HepG2 (cell line): ENCODE data around the gene IL4I1. TPM values are rescaled to one million over a fixed set of nuclear protein-coding genes. Genes with fewer than 3 reads are reported as not detected.

ENCODE experiments used
- FOXJ3 ChIP-seq: sonication (generic); formaldehyde crosslinking; IDR thresholded peaks from 2 replicates; pipeline ENCODE4 v1.4.0; 2020; ENCODE audit warnings: missing genetic modification reagents, mild to moderate bottlenecking, borderline replicate concordance
- HOXD1 ChIP-seq: sonication (generic); formaldehyde crosslinking; IDR thresholded peaks from 2 replicates; pipeline ENCODE4 v1.5.0; 2020; ENCODE audit warnings: missing genetic modification reagents
- IKZF1 ChIP-seq: fragments of 450-650 bp; IDR thresholded peaks from 2 replicates; pipeline ENCODE4 v1.7.1; 2016
- JDP2 ChIP-seq: sonication (generic); formaldehyde crosslinking; IDR thresholded peaks from 2 replicates; pipeline ENCODE4 v1.8.1; 2022; ENCODE audit warnings: missing genetic modification reagents, borderline replicate concordance
- JUNB ChIP-seq: sonication (generic); formaldehyde crosslinking; IDR thresholded peaks from 2 replicates; pipeline ENCODE4 v1.8.0; 2022; ENCODE audit warnings: missing genetic modification reagents, mild to moderate bottlenecking, borderline replicate concordance
- KLF11 ChIP-seq: IDR thresholded peaks from 2 replicates; pipeline ENCODE4 v1.6.1; 2016; ENCODE audit warnings: missing compliant biosample characterization
- KMT2A ChIP-seq: sonication (generic); formaldehyde crosslinking; IDR thresholded peaks from 2 replicates; pipeline ENCODE4 v1.4.0; 2020; ENCODE audit warnings: missing genetic modification reagents
- NFATC3 ChIP-seq: sonication (generic); formaldehyde crosslinking; IDR thresholded peaks from 2 replicates; pipeline ENCODE4 v1.5.1; 2020; ENCODE audit warnings: mild to moderate bottlenecking, missing genetic modification reagents
- ONECUT2 ChIP-seq: sonication (generic); formaldehyde crosslinking; IDR thresholded peaks from 2 replicates; pipeline ENCODE4 v1.4.0; 2020; ENCODE audit warnings: missing genetic modification reagents
- PHF8 ChIP-seq: sonication (generic); formaldehyde crosslinking; IDR thresholded peaks from 2 replicates; pipeline ENCODE4 v1.5.0; 2020; ENCODE audit warnings: missing genetic modification reagents
- SNAPC2 ChIP-seq: sonication (generic); formaldehyde crosslinking; IDR thresholded peaks from 2 replicates; pipeline ENCODE4 v1.8.1; 2022; ENCODE audit warnings: mild to moderate bottlenecking, missing genetic modification reagents
- STAT5B ChIP-seq: sonication (generic); formaldehyde crosslinking; IDR thresholded peaks from 2 replicates; pipeline ENCODE4 v1.4.0; 2020; ENCODE audit warnings: missing genetic modification reagents
- TOE1 ChIP-seq: sonication (generic); formaldehyde crosslinking; IDR thresholded peaks from 2 replicates; pipeline ENCODE4 v1.4.0; 2020; ENCODE audit warnings: mild to moderate bottlenecking, missing genetic modification reagents
- ZBTB1 ChIP-seq: sonication (generic); formaldehyde crosslinking; IDR thresholded peaks from 2 replicates; pipeline ENCODE4 v1.4.0; 2020; ENCODE audit warnings: missing genetic modification reagents, borderline replicate concordance
- ZBTB7B ChIP-seq: sonication (generic); formaldehyde crosslinking; IDR thresholded peaks from 2 replicates; pipeline ENCODE4 v1.4.0; 2020; ENCODE audit warnings: missing genetic modification reagents
- ZEB1 ChIP-seq: IDR thresholded peaks from 2 replicates; pipeline ENCODE4 v1.6.1; 2012; ENCODE audit warnings: mild to moderate bottlenecking, low read depth, inconsistent platforms; ENCODE audit not compliant: insufficient replicate concordance
- ZFP82 ChIP-seq: sonication (generic); formaldehyde crosslinking; IDR thresholded peaks from 2 replicates; pipeline ENCODE4 v1.5.1; 2020; ENCODE audit warnings: mild to moderate bottlenecking, missing genetic modification reagents, borderline replicate concordance
- ZKSCAN1 ChIP-seq: fragments of 150-350 bp; IDR thresholded peaks from 2 replicates; pipeline ENCODE4 v1.6.1; 2014; ENCODE audit warnings: low read length
- ZKSCAN8 ChIP-seq: IDR thresholded peaks from 2 replicates; pipeline ENCODE4 v1.6.1; 2016; ENCODE audit warnings: borderline replicate concordance, missing genetic modification reagents, missing compliant biosample characterization
- ZNF136 ChIP-seq: sonication (generic); formaldehyde crosslinking; IDR thresholded peaks from 2 replicates; pipeline ENCODE4 v1.8.1; 2022; ENCODE audit warnings: low read depth, mild to moderate bottlenecking, moderate library complexity, missing genetic modification reagents
- ZNF24 ChIP-seq: fragments of 450-650 bp; IDR thresholded peaks from 2 replicates; pipeline ENCODE4 v1.6.1; 2017; ENCODE audit warnings: antibody characterized with exemption, mild to moderate bottlenecking
- ZNF282 ChIP-seq: fragments of 450-650 bp; IDR thresholded peaks from 2 replicates; pipeline ENCODE4 v1.6.1; 2018; ENCODE audit not compliant: partially characterized antibody
- ZNF569 ChIP-seq: sonication (generic); formaldehyde crosslinking; IDR thresholded peaks from 2 replicates; pipeline ENCODE4 v1.5.0; 2020; ENCODE audit warnings: mild to moderate bottlenecking, missing genetic modification reagents, moderate library complexity, borderline replicate concordance
- ZNF766 ChIP-seq: sonication (generic); formaldehyde crosslinking; IDR thresholded peaks from 2 replicates; pipeline ENCODE4 v1.5.0; 2020; ENCODE audit warnings: missing genetic modification reagents, borderline replicate concordance
- polyA plus RNA-seq, 8 experiments: library from polyadenylated mRNA; depleted of rRNA in 3 of 8; stranded (reverse) in 7 of 8; unstranded in 1 of 8; fragments of >200 nt; fragmentation: Illumina TruSeq in 4 of 8; extraction: Trizol in 4 of 8; gene quantifications; 2 replicates each; pipeline versions ENCODE4 v1.2.1 to v1.2.3, GENCODE V29; 2011 to 2016; ENCODE audit warnings: low read depth in 4 of 8, missing spikeins in 1 of 8, mixed read lengths in 1 of 8; ENCODE audit not compliant: insufficient read depth in 1 of 8
- total RNA-seq, 5 experiments: library from RNA; depleted of rRNA; stranded (reverse); fragments of >200 nt; fragmentation: Illumina TruSeq; extraction: Trizol; gene quantifications; 2 replicates each; pipeline ENCODE4 v1.2.3, GENCODE V29; 2016; ENCODE audit warnings: low read depth in 1 of 5
- TF ChIP-seq, protein P1 (sequence below): sonication (generic); formaldehyde crosslinking; IDR thresholded peaks from 2 replicates; pipeline ENCODE4 v1.4.0; 2020; ENCODE audit warnings: low read depth, missing genetic modification reagents
- TF ChIP-seq, protein P2 (sequence below): sonication (generic); formaldehyde crosslinking; conservative IDR thresholded peaks from 2 replicates; pipeline ENCODE4 v1.4.0; 2020; ENCODE audit warnings: missing genetic modification reagents

Gene IL4I1
- total and polyA plus RNA-seq, 2 of the 13 experiments (the other 11 are each of a cell fraction or from before 2014, with no cell fraction given) = not detected

DNA sequence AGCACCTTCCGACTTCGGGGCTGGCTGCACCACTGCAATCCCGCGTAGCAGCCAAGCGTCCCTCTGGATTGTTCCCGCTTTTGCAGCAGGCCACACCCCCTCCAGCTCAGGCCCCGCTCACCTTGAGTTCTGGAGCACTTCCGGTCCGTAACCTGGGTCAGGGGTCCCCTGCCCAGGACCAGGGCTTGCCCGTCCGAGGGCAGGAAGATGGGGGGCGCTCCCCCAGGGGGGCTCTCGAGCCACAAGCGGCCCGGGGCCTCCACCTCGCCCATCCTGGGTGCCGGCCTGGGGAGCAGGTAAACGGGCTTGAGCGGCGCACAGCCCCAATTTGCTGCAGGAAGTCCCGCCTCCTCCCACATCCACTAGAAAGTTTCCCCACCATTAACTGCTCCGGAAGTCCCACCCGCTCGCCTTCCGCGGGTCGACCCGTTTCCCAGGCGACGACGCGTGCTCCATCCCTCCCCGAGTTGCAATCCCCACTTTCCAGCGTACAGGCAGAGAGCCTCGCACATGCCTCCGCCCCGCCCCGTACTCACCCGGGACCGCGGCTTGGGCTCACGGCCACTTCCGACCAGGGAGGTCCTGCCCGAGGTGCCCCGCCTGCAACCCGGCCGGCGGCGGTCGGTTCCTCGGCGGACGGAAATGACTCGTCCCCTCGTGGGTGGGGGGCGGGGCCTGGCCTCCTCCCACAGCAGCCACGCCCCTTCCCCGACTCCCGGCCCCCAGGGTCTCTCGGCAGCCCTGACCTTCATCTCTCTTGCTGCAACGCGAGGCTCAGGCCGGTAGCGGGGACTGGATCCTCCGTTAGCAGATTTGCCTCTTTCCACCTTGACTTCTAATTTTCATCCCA lies 29.5 kb downstream of the IL4I1 start, which contains the start of gene PNKP (continued):
- TF ChIP-seq KMT2A (CRISPR knock-in tag) (peak; percentile 58), SNAPC2 (CRISPR knock-in tag) (no peak), HOXD1 (CRISPR knock-in tag) (no peak; the same call in 1 of the 2 replicates), ZNF766 (CRISPR knock-in tag) (peak; percentile 15), ZFP82 (CRISPR knock-in tag) (no peak; the same call in 1 of the 2 replicates), STAT5B (CRISPR knock-in tag) (no peak), ZKSCAN1 (no peak), ONECUT2 (CRISPR knock-in tag) (no peak), ZNF136 (CRISPR knock-in tag) (no peak), NFATC3 (no peak), ZBTB7B (CRISPR knock-in tag) (0 out of 2 replicates have a peak, but pooled peaks have one; percentile 14), JDP2 (CRISPR knock-in tag) (no peak), ZBTB1 (no peak), ZNF24 (no peak), IKZF1 (no peak), TOE1 (CRISPR knock-in tag) (no peak), ZKSCAN8 (CRISPR knock-in tag) (no peak), ZNF569 (CRISPR knock-in tag) (no peak), ZEB1 (peak; percentile 72), PHF8 (CRISPR knock-in tag) (peak; percentile 89), ZNF282 (no peak), JUNB (CRISPR knock-in tag) (no peak; the same call in 1 of the 2 replicates), FOXJ3 (CRISPR knock-in tag) (no peak), KLF11 (CRISPR knock-in tag) (no peak)
- TF ChIP-seq, protein P1, sequence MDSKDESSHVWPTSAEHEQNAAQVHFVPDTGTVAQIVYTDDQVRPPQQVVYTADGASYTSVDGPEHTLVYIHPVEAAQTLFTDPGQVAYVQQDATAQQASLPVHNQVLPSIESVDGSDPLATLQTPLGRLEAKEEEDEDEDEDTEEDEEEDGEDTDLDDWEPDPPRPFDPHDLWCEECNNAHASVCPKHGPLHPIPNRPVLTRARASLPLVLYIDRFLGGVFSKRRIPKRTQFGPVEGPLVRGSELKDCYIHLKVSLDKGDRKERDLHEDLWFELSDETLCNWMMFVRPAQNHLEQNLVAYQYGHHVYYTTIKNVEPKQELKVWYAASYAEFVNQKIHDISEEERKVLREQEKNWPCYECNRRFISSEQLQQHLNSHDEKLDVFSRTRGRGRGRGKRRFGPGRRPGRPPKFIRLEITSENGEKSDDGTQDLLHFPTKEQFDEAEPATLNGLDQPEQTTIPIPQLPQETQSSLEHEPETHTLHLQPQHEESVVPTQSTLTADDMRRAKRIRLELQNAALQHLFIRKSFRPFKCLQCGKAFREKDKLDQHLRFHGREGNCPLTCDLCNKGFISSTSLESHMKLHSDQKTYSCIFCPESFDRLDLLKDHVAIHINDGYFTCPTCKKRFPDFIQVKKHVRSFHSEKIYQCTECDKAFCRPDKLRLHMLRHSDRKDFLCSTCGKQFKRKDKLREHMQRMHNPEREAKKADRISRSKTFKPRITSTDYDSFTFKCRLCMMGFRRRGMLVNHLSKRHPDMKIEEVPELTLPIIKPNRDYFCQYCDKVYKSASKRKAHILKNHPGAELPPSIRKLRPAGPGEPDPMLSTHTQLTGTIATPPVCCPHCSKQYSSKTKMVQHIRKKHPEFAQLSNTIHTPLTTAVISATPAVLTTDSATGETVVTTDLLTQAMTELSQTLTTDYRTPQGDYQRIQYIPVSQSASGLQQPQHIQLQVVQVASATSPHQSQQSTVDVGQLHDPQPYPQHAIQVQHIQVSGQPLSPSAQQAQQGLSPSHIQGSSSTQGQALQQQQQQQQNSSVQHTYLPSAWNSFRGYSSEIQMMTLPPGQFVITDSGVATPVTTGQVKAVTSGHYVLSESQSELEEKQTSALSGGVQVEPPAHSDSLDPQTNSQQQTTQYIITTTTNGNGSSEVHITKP (CRISPR knock-in tag) = peak; percentile 87; the same call in 1 of the 2 replicates
- TF ChIP-seq, protein P2, sequence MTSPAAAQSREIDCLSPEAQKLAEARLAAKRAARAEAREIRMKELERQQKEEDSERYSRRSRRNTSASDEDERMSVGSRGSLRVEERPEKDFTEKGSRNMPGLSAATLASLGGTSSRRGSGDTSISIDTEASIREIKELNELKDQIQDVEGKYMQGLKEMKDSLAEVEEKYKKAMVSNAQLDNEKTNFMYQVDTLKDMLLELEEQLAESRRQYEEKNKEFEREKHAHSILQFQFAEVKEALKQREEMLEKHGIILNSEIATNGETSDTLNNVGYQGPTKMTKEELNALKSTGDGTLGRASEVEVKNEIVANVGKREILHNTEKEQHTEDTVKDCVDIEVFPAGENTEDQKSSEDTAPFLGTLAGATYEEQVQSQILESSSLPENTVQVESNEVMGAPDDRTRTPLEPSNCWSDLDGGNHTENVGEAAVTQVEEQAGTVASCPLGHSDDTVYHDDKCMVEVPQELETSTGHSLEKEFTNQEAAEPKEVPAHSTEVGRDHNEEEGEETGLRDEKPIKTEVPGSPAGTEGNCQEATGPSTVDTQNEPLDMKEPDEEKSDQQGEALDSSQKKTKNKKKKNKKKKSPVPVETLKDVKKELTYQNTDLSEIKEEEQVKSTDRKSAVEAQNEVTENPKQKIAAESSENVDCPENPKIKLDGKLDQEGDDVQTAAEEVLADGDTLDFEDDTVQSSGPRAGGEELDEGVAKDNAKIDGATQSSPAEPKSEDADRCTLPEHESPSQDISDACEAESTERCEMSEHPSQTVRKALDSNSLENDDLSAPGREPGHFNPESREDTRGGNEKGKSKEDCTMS (CRISPR knock-in tag) = no peak
